Measurements from ENCODE around the gene AGAP1.
"Not testable (repeated sequence)": the region's sequence is repeated elsewhere in the genome, so short reads cannot be mapped to it uniquely, and the experiment has no call there.

AGAP1 gene

DNA sequence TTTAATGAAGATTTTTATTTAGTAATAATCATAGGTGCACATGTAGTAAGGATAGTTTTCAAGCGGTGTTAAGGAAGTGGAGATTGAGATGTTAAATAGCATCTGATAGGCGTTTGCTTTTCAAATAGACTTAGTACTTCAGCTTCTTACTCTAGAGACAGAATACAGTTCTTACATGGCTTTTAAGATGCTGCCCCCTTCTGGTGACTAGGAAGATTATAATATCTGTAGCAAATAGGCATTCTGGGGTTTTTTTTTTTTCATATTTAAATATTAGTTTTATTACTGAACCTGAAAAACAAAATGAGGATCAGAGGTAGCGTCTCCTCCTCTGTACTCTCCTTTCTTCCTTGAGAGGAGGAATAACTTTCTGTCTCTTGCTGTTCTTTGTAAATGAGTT is 100.2 kb downstream of the AGAP1 start:
- peak; percentile 11 to 84 (median 54) for DNase-seq

GRCh38 chr2:235594964-235595363 is 101.1 kb downstream of the AGAP1 start:
- DNase-seq = no peak

GRCh38 chr2:235595422-235596010 is 101.7 kb downstream of the AGAP1 start:
- DNase-seq = peak; percentile 50 to 67 (median 64)

DNA sequence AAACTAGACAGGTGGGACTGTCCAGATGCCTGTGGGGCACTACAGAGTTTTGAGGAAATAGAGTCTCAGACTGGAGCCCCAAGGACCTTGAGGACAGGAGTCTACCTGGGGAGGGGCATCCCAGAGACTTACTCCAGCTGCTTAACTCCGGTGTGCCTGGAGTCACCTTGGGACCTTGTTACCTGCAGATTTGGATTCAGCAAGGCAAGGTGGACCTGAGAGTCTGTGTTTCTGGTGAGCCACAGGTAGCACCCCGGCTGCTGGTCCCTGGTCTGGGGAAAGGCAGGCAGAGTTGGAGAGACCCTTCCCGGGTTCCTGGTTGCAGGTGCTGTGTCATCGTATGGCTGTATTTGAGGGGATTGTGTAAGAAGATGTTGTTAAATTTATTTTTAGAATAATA is 102.4 kb downstream of the AGAP1 start:
- no peak for DNase-seq

DNA sequence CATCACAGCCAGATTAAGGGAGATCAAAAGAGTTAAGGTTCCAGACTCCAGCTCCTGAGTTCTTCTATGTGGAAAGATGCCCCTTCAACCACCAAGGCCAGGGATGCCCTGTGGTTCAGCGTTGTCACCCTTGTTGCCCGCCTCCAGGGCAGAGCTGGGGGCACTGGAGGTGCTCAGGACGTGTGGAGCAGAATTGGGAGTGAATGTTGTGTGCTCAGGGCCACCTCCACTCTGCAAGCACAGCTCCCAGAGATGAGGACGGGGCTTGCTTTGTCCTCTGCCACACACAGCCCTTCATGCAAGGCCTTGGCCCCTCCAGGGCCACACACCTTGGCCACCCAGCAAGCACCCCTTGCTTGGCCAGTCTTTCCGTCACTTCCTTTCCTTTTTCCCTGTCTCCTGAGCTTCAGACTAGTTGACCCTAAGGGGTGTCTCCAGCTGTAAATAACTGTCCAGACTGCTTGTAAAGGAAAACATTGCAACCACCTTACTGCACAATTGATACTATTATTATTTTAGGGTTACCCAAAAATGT is 103.3 kb downstream of the AGAP1 start:
- DNase-seq = no peak

DNA sequence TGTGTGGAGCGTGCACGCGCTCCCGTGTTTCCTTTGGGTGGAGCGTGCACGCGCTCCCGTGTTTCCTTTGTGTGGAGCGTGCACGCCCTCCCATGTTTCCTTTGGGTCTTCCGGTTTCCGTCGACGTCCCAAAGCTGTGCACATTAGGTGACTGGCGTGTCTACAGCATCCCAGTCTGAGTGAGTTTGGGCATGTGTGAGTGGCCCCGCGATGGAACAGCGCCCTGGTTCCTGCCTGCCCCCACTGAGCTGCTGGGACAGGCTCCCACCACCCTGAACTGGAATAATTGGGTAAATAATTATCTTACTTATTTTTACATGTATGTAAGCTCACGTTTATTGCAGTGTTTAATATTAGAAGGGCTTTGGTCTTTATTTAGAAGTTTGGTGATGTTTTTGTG is 104.2 kb downstream of the AGAP1 start:
- DNase-seq = no peak

- DNase-seq = no peak
Observed at GRCh38 chr2:235598532-235599531, 105.0 kb downstream of the AGAP1 start.

GRCh38 chr2:235599596-235600338 is 105.9 kb downstream of the AGAP1 start:
- DNase-seq = no peak

- DNase-seq = no peak
Observed at GRCh38 chr2:235600406-235600805, 106.6 kb downstream of the AGAP1 start.

DNA sequence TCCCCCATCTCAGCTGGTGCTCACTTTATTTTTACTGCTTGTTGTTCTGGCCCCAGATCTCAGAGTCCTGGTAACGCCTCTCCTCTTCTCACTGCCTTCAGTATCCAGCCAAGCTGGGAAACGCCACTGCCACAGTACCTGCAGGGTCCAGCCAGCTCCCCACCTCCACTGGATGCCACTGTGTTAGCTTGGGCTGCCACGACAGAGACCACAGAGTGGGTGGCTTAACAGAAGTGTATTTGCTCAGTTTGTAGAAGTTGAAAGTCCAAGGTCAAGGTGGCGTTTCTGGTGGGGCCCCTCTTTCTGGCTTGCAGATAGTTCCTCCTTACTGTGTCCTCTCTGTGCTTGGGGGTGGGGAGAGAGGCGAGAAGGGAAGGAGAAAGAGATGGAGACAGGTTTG is 107.1 kb downstream of the AGAP1 start:
- no peak for DNase-seq

DNA sequence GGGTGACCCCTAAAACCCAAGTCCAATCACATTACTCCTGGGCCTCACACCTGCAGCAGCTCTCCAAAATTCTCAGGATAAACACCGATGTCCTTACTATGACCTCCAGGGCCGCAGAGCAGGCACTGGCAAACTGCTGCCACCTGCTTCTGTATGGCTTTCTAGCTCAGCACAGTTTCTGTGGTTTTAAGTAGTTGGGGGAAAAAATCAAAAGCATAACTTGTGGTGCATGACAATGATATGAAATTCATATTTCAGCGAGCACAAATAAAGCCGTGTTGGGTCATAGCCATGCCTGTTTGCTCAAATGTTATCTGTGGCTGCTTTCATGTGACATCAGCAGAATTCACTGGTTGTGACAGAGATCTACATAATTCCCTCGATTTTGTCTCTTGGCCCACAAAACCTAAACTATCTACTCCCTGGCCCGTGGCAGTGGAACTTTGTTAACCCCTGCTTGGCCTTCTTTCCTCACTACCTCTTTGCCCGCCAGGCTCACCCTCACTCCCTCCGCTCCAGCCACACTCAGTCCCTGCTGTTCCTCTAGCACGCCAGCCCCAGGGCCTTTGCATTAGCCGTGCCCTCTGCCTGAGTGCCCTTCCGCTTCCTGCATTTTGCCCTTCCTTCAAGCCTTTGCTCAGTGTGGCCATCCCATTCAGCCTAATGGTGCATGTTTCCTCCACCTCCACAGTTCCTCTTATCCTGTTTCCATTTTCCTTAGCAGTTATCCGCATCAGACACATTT is 108.3 kb downstream of the AGAP1 start:
- no peak for DNase-seq

GRCh38 chr2:235602971-235603370 is 109.1 kb downstream of the AGAP1 start:
- not testable (repeated sequence) for DNase-seq

DNA sequence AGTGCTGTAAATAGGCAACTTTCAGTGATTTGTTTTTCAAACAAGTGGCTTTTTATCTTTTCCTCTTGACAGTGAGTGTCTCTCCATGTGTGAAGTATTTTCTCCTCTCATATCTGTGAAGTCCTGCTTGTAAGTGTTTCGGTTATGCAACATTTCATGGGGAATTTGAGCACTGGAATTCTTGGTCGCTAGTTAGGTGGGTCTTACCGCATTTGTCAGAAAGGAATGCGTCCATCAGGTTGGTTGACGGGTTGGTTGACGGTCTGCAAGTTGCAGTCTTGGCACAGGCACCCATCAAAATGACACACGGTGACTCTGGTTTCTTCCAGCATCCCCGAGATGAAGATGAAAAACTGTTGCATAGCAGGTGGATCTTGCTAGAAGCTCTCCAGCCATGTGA is 109.8 kb downstream of the AGAP1 start:
- DNase-seq = no peak

- DNase-seq = no peak
Observed at GRCh38 chr2:235605312-235606003, 111.6 kb downstream of the AGAP1 start.

- no peak for DNase-seq
Observed at GRCh38 chr2:235606004-235606715, 112.3 kb downstream of the AGAP1 start.

DNA sequence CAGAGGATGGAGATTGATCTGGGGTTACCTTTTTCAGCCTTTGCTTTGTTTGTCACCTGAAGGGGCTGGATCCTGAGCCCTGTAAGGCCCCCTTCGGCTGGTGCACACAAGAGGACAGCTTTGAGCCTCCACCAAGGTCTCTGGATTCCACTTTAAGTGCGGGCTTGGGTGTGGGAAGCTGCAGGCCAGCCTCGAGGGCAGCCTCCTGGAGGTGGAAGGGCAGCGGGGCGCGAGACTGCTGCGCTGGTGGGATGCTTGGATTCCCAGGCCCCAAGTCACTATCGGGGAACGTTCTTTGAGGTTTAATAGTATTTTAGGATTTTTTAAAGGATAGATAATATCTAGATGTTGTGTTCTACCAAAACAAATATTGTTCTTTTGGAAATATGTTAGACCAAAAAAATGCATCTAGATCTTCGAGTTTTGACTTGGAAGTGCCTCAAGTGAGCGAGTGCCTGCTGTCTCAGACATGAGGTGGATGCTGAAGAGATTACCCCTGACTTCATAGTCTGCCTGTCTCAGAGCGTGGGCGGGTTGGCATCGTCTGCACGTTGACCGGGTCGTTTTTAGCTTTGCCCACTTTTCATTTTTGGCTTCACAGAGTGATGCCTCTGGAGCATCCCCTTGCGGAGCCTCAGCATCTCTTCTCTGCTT is 113.8 kb downstream of the AGAP1 start:
- no peak for DNase-seq

DNA sequence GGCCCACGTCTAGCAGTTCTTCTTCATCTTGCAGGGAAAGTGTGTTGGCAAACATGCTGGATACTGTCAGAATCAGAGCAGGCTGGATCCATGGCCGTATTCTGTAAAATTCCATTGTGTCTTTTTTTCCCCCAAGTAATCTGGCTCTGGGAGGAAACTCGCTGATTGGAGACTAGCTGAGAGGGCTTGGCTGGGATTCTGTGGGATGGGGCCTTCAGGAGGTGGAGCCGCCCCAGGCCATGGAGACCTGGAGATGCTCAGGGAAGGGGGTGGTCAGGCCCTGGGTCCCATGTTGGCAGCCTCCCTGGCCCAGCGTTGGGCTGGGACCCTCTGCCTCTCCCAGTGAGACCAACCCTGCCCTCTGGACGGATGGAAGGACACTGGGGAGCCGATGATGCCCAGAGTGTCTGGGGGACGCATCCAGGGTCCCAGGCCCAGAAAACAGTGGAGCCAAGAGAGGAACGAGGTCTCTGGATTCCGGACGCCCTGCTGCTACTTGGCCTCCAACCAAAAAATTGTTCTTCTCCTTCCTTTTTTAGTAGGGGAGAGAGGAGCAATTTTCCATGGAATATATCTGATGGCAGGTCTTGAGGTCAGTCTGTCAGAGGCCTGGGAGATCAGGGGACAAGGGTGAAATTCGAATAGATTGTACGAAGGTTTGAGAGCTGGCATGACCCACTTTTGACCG is 114.5 kb downstream of the AGAP1 start:
- no peak for DNase-seq

GRCh38 chr2:235609321-235609720 is 115.5 kb downstream of the AGAP1 start:
- no peak for DNase-seq

GRCh38 chr2:235609746-235610145 is 115.9 kb downstream of the AGAP1 start:
- no peak for DNase-seq
